ENCODE results near the gene ZNF683.
A peak's percentile ranks its signal among the peaks of the same experiment; 100 is the strongest.
"Not testable (repeated sequence)": the region's sequence is repeated elsewhere in the genome, so short reads cannot be mapped to it uniquely, and the experiment has no call there.

Gene ZNF683

GRCh38 chr1:26372611-26373010 is at the start of gene ZNF683:
ZNF683 (minus strand) TSS chr1:26372750; CDS start chr1:26368571, 4,179 bp downstream.
- DNase-seq (ENCODE audit: low read depth in 2 of 2) = not testable (repeated sequence)

- no peak for DNase-seq (ENCODE audit: low read depth in 2 of 2)
These were observed 46.9 kb upstream of the ZNF683 start for GRCh38 chr1:26419494-26419893.

DNA sequence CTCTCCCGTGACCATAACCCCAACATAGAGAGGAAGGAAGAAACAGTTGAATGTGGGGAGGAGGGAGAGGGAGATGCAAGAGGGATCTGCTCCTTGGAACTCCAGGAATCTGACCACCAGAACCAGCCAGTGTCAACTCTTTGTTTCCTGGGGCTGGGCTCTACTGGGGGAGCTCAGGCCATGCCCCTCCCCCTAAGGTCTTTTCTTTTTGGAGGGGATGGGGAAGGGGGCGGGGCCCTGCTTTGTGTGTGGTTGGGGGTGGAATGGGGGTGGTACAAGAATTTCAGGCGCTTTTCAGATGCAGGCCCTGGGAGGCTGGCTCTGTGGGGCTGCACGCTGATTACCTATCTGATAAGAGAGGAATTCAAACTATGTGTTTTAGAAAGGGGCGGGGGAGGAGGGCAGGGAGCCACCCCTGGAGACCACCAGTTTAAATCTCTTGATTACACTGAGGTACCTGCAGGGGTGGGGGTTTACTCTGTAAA is 46.4 kb upstream of the ZNF683 start:
- no peak for DNase-seq (ENCODE audit: low read depth in 2 of 2)

GRCh38 chr1:26417111-26417759 is 44.7 kb upstream of the ZNF683 start:
- DNase-seq (ENCODE audit: low read depth in 2 of 2) = peak; percentile 70 to 76

DNA sequence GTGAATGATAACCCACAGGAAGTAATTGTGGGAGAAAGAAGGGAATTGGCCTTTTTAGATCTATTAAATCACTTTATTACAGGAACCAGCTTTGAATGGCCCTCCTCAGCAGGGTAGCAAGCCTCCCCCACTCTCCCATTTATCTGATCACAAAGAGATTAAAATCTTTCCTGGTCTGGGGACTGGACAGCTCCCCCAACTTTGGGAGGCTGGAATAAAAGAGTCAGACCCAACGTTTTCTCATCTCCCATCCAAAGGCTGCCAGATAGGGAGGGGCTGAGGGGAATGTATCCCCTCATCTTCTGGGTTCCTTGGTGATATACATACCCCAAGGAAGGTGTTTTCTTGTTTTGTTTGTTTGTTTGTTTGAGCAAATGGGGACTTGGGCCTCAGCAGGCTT is 40.5 kb upstream of the ZNF683 start:
- DNase-seq (ENCODE audit: low read depth in 2 of 2) = no peak

- no peak for DNase-seq (ENCODE audit: low read depth in 2 of 2)
These were observed 39.8 kb upstream of the ZNF683 start for GRCh38 chr1:26412180-26412840.

GRCh38 chr1:26411624-26412074 is 39.1 kb upstream of the ZNF683 start:
- DNase-seq (ENCODE audit: low read depth in 2 of 2) = no peak

DNA sequence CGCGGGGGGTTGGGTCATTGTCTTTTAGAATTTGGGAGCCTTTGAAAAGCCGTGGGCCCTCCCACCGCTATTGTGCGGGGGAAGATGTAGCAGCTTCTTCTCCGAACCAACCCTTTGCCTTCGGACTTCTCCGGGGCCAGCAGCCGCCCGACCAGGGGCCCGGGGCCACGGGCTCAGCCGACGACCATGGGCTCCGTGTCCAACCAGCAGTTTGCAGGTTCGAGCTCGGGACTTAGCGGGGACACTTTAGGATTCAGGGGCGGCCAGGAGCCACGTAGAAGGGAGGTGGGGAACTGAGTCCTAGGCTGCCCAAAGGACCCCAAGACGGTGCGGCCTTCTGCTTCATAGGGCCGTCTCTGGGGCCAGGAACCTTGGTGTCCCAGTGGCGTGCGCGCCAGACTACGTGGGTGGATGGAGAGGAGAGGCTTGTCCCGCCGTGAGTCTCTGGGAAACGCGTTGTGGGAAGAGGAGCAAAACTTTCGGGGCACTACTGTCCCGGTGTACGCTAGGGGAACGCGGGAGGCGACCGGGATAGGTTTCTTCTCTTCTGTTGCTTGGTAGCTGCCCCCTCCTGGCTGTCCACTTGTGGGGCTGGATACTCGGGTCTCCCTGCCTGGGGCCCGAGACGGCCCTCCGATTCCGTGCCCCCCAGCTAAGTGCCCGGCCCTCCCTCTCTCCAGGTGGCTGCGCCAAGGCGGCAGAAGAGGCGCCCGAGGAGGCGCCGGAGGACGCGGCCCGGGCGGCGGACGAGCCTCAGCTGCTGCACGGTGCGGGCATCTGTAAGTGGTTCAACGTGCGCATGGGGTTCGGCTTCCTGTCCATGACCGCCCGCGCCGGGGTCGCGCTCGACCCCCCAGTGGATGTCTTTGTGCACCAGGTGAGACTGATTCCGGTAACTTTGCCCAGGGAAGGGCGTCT is 38.4 kb upstream of the ZNF683 start, which contains the start of gene LIN28A:
LIN28A (plus strand) TSS at position 112 of the 918 bp plus-strand sequence; CDS start at position 187, 75 bp downstream.
- DNase-seq (ENCODE audit: low read depth in 2 of 2) = no peak

- no peak for DNase-seq (ENCODE audit: low read depth in 2 of 2)
These were observed 36.7 kb upstream of the ZNF683 start for GRCh38 chr1:26409191-26409807.

GRCh38 chr1:26408604-26409003 is 36.1 kb upstream of the ZNF683 start:
- peak; percentile 48 to 58 for DNase-seq (ENCODE audit: low read depth in 2 of 2)

DNA sequence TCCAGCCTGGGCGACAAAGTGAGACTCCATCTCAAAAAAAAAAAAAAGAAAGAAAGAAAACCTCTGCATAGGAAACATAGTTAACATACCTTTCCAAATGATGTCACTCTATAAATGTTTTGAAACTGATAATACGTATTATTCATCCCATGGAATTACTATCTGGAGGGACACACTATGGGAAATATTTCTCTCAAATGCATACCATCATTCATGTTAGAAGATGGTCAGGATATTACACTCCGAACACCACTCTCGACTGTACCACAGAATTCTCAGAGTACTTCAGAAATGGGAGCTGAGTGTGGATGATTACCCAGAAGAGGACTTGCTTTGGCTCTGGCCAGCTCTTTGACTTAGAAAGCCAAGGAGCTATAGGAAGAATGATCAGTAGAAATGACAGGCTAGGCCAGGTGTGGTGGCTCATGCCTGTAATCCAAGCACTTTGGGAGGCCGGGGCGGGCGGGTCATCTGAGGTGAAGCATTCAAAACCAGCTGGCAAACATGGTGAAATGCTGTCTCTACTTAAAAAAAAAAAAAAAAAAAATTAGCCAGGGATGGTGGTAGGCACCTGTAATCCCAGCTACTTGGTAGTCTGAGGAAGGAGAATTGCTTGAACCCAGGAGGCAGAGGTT is 32.8 kb upstream of the ZNF683 start:
- DNase-seq (ENCODE audit: low read depth in 2 of 2) = no peak

GRCh38 chr1:26404641-26405040 is 32.1 kb upstream of the ZNF683 start:
- DNase-seq (ENCODE audit: low read depth in 2 of 2) = no peak

DNA sequence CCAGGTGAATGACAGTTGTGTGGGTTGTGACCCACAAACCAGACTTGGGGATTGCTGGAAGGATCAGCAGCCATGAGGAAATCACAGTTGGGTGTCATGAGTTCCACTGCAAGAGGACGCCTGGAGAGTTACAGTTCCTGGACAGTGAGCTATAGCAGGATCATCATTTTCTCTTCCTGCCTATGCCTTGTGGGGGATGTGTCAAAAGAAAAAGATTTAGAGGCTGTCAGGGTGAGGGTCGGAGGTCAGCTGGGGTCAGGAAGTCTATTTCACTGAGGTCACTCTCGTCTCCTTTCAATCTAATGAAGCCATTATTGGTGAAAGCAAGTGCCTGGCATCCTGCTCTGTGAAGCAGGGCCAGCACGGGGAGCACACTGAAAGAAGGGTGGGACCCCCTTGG is 31.1 kb upstream of the ZNF683 start:
- no peak for DNase-seq (ENCODE audit: low read depth in 2 of 2)

- DNase-seq (ENCODE audit: low read depth in 2 of 2) = no peak
These were observed 29.3 kb upstream of the ZNF683 start for GRCh38 chr1:26401891-26402290.

DNA sequence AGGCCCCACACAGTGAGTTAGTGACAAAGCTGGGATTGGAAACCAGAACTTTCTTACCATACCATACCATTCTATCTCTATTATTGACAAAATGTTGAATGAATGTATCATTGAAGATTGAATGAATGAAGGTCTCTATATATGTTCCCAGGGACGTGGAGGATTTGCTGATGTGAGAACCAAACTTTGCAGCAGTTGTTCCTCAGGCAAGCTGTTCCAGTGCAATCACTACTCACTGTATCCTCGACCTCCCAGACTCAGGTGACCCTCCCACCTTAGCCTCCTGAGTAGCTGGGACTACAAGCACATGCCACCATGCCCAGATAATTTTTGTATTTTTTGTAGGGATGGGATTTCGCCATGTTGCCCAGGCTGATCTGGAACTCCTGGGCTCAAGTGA is 26.5 kb upstream of the ZNF683 start:
- no peak for DNase-seq (ENCODE audit: low read depth in 2 of 2)

DNA sequence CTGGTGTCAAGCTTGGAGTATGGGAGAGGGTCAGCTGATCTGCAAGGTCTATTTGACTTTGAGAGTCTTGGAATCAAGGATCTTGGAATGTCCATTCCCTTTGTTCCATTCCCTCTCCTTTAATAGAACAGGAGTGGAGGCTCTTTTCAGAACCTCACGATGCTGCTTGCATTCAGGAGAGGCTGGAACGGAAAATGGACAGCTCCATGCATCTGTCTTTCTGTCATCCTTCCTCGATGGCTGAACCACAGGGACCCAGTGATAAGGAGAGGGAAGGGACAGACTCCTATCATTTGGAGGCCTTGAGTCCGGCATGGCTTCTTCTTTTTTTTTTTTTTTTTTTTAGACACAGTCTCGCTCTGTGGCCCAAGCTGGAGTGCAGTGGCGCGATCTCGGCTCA is 23.2 kb upstream of the ZNF683 start:
- DNase-seq (ENCODE audit: low read depth in 2 of 2) = no peak

- peak in 1 of 2 donors; percentile 19 for DNase-seq (ENCODE audit: low read depth in 2 of 2)
These were observed 18.9 kb upstream of the ZNF683 start for GRCh38 chr1:26391450-26391849.

DNA sequence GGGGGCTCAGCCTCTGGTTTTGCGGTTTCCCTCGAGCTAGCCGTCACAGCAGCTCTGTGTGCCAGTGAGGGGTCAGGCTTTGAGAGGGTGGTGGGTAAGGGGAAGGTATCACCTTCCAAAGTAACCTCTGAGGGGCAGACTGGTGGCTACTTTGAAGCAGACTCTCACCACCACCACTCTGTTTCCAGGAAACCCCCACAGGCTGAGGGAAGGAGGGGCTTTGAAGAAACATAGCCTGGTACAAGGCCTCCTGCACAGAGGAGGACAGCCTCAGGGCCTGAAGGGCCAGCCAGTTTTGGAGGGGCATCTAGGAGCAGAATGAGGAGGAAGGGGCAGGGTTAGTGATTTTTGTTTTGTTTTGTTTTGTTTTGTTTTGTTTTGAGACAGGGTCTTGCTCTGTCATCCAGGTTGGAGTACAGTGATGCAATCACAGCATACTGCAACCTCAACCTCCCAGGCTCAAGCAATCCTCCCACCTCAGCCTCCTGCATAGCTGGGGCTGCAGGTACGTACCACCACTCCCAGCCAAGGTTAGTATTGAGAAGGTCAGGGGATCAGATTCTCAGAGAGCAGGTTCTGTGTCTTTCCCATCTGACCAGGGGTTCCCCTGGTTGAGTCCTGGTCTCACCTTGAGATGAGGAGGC is 17.2 kb upstream of the ZNF683 start:
- no peak for DNase-seq (ENCODE audit: low read depth in 2 of 2)

GRCh38 chr1:26388791-26389445 is 16.4 kb upstream of the ZNF683 start:
- DNase-seq (ENCODE audit: low read depth in 2 of 2) = no peak

- DNase-seq (ENCODE audit: low read depth in 2 of 2) = no peak
These were observed 14.9 kb upstream of the ZNF683 start for GRCh38 chr1:26387447-26387846.
